Measurements from ENCODE around the gene MYCBP.

GRCh38 chr1:38812981-38813380 lies 60.2 kb downstream of the MYCBP start:
- no peak for TF ChIP-seq CTCF (IDR thresholded peaks at IDR 0.05)
- TF ChIP-seq POLR2A (IDR thresholded peaks at IDR 0.05), result no peak

Measured in heart left ventricle (tissue), 13 donors.